Fibroblast of lung (primary cell): ENCODE measurements around the gene DLD. TPM values are rescaled to one million over a fixed set of nuclear protein-coding genes. Genes with fewer than 3 reads are reported as not detected.

Experiments used
- DNase-seq, 2 donors: peaks; one replicate each; pipeline versions ENCODE4 v3.0.0 to v3.0.0-alpha.2; 2010; ENCODE audit warnings: low read depth in 2 of 2
- H2AFZ ChIP-seq: 2 replicates; pipeline ENCODE4 v1.5.1; 2012; ENCODE audit warnings: low read length, control low read depth, inconsistent platforms
- H3K27ac ChIP-seq: 2 replicates; pipeline ENCODE4 v1.5.1; 2011; ENCODE audit warnings: low read length, control low read depth; ENCODE audit not compliant: insufficient read depth
- H3K27me3 ChIP-seq: 2 replicates; pipeline ENCODE4 v1.5.1; 2011; ENCODE audit warnings: mild to moderate bottlenecking, low read length; ENCODE audit not compliant: control insufficient read depth, insufficient read depth
- H3K36me3 ChIP-seq: 2 replicates; pipeline ENCODE4 v1.5.1; 2011; ENCODE audit warnings: low read length; ENCODE audit not compliant: control insufficient read depth, insufficient read depth
- H3K4me1 ChIP-seq: 2 replicates; pipeline ENCODE4 v1.5.1; 2011; ENCODE audit warnings: low read length; ENCODE audit not compliant: control insufficient read depth, insufficient read depth; ENCODE audit errors: extremely low read depth
- H3K4me2 ChIP-seq: 2 replicates; pipeline ENCODE4 v1.5.1; 2011; ENCODE audit warnings: low read length, control low read depth; ENCODE audit not compliant: insufficient read depth; ENCODE audit errors: extremely low read depth
- H3K4me3 ChIP-seq, 4 experiments: fragments of 200-600 bp in 1 of 4; sonication (generic) in 1 of 4; replicated peaks in 1 of 4; 2 replicates each; pipeline ENCODE4 v1.5.1; 2011 to 2016; ENCODE audit warnings: low read length in 4 of 4, low read depth in 3 of 4, mild to moderate bottlenecking in 3 of 4, control low read depth in 2 of 4, inconsistent platforms in 1 of 4, mixed read lengths in 1 of 4; ENCODE audit not compliant: insufficient read depth in 1 of 4; ENCODE audit errors: control extremely low read depth in 1 of 4
- H3K79me2 ChIP-seq: 2 replicates; pipeline ENCODE4 v1.5.1; 2012; ENCODE audit warnings: mild to moderate bottlenecking, low read length, inconsistent platforms; ENCODE audit not compliant: control insufficient read depth, insufficient read depth
- H3K9ac ChIP-seq: 2 replicates; pipeline ENCODE4 v1.5.1; 2011; ENCODE audit warnings: mild to moderate bottlenecking, low read length, control low read depth; ENCODE audit not compliant: insufficient read depth
- H3K9me3 ChIP-seq: 2 replicates; pipeline ENCODE4 v1.5.1; 2012; ENCODE audit warnings: low read depth, low read length; ENCODE audit not compliant: control insufficient read depth, insufficient read depth
- H4K20me1 ChIP-seq: 2 replicates; pipeline ENCODE4 v1.5.1; 2011; ENCODE audit warnings: low read length; ENCODE audit not compliant: control insufficient read depth, insufficient read depth; ENCODE audit errors: extremely low read depth
- EZH2 ChIP-seq: IDR thresholded peaks from 2 replicates; pipeline ENCODE4 v1.5.1; 2012; ENCODE audit warnings: low read length, control low read depth, mild to moderate bottlenecking; ENCODE audit errors: missing control alignments
- polyA plus RNA-seq, 2 donors: library from polyadenylated mRNA; depleted of rRNA in 1 of 2; stranded (reverse) in 1 of 2; unstranded in 1 of 2; fragments of >200 nt; gene quantifications; 2 replicates each; pipeline ENCODE4 v1.2.1, GENCODE V29; 2011 to 2012; ENCODE audit warnings: missing spikeins in 1 of 2
- total RNA-seq: library from RNA; depleted of rRNA; stranded (reverse); fragments of >200 nt; gene quantifications from 2 replicates; pipeline ENCODE4 v1.2.1, GENCODE V29; 2014
- TF ChIP-seq, protein P1 (sequence below), 2 donors: IDR thresholded peaks in 1 of 2; conservative IDR thresholded peaks in 1 of 2; 1 replicate in 1 of 2; 2 replicates in 1 of 2; pipeline ENCODE4 v1.5.1; 2011 to 2012; ENCODE audit warnings: low read length in 2 of 2, control low read depth in 1 of 2, inconsistent platforms in 1 of 2, low read depth in 1 of 2, mild to moderate bottlenecking in 1 of 2

DLD gene
- total and polyA plus RNA-seq, 2 donors (not counting 1 experiment from before 2014, with no cell fraction given) = 48.6 to 160 TPM

- Histone ChIP-seq H3K27ac (peak overlapping the region; percentile 17), H3K79me2 (no peaks in the 10 kb centered on the region), H3K9ac (no peak overlapping the region), H3K9me3 (no peaks in the 10 kb centered on the region), H3K4me2 (no peak overlapping the region), H2AFZ (no peak overlapping the region), H4K20me1 (no peaks in the 10 kb centered on the region), H3K4me1 (peaks cover 25% of the 10 kb centered on the region), H3K27me3 (no peaks in the 10 kb centered on the region), H3K4me3 (no peak overlapping the region), H3K36me3 (peaks cover 17% of the 10 kb centered on the region)
- peak; percentile 50 to 93 for DNase-seq
- TF ChIP-seq EZH2 = no peak
- TF ChIP-seq, protein P1, sequence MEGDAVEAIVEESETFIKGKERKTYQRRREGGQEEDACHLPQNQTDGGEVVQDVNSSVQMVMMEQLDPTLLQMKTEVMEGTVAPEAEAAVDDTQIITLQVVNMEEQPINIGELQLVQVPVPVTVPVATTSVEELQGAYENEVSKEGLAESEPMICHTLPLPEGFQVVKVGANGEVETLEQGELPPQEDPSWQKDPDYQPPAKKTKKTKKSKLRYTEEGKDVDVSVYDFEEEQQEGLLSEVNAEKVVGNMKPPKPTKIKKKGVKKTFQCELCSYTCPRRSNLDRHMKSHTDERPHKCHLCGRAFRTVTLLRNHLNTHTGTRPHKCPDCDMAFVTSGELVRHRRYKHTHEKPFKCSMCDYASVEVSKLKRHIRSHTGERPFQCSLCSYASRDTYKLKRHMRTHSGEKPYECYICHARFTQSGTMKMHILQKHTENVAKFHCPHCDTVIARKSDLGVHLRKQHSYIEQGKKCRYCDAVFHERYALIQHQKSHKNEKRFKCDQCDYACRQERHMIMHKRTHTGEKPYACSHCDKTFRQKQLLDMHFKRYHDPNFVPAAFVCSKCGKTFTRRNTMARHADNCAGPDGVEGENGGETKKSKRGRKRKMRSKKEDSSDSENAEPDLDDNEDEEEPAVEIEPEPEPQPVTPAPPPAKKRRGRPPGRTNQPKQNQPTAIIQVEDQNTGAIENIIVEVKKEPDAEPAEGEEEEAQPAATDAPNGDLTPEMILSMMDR (conservative IDR thresholded peaks at IDR 0.05 in 1 of 2, IDR thresholded peaks at IDR 0.05 in 1 of 2; ENCODE audit: low read depth in 1 of 2, low read length in 2 of 2) = no peak
Measured at GRCh38 chr7:107934991-107935770, 44.2 kb downstream of the DLD start.

- DNase-seq = no peak
- Histone ChIP-seq H3K4me2 (no peak overlapping the region), H3K9ac (no peak overlapping the region), H3K4me1 (peaks cover 29% of the 10 kb centered on the region), H4K20me1 (no peaks in the 10 kb centered on the region), H3K27me3 (no peaks in the 10 kb centered on the region), H3K36me3 (peaks cover 14% of the 10 kb centered on the region), H3K79me2 (no peaks in the 10 kb centered on the region), H3K9me3 (no peaks in the 10 kb centered on the region), H3K27ac (no peak overlapping the region), H3K4me3 (no peak overlapping the region), H2AFZ (no peak overlapping the region)
- TF ChIP-seq, protein P1 (conservative IDR thresholded peaks at IDR 0.05 in 1 of 2, IDR thresholded peaks at IDR 0.05 in 1 of 2; ENCODE audit: low read depth in 1 of 2, low read length in 2 of 2) = no peak
- no peak for TF ChIP-seq EZH2
Measured at GRCh38 chr7:107936312-107936711, 45.3 kb downstream of the DLD start.

GRCh38 chr7:107937531-107937930 lies 46.5 kb downstream of the DLD start:
- H3K9ac ChIP-seq = no peak overlapping the region
- H3K27me3 ChIP-seq = no peaks in the 10 kb centered on the region
- H3K79me2 ChIP-seq = no peaks in the 10 kb centered on the region
- H3K27ac ChIP-seq = no peak overlapping the region
- no peaks in the 10 kb centered on the region for H3K9me3 ChIP-seq
- no peak overlapping the region for H3K4me2 ChIP-seq
- H2AFZ ChIP-seq = no peak overlapping the region
- peaks cover 10% of the 10 kb centered on the region for H3K36me3 ChIP-seq
- no peaks in the 10 kb centered on the region for H4K20me1 ChIP-seq
- TF ChIP-seq EZH2 = no peak
- TF ChIP-seq, protein P1 (conservative IDR thresholded peaks at IDR 0.05 in 1 of 2, IDR thresholded peaks at IDR 0.05 in 1 of 2; ENCODE audit: low read depth in 1 of 2, low read length in 2 of 2) = no peak
- DNase-seq = no peak
- peaks cover 29% of the 10 kb centered on the region for H3K4me1 ChIP-seq
- no peak overlapping the region for H3K4me3 ChIP-seq
